ENCODE data around the gene XPO4. TPM values are rescaled to one million over a fixed set of nuclear protein-coding genes. Genes with fewer than 3 reads are reported as not detected.

Gene XPO4
- total RNA-seq, 4 donors from 2014 or later = 11.7 to 25.2 (median 13.3) TPM

DNA sequence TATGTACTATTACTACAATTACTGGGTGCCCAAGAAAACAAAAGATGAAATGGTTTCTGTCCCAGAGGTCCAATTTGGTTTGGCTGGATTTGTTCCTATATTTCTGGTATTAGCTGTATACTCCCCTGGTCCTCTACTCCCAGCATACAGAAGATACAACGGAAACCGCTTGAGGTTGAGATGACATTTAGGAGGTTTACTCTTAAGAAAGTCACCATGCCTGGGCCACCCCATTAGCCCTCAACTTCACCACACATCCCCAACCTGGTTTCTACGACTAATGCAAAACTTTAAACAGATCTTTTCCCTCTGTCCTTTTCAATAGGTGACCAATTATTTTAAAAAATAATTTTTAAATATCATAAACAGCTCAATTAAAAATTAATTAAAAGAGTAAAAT lies 82.8 kb downstream of the XPO4 start:
- intact Hi-C loops (cut with DNase I; ENCODE audit: low total_unique reads) = loop anchor here (10.0 kb wide), 1 partner anchor 105 kb away; no protein-coding TSS in a partner anchor
- in situ Hi-C loops (cut with MboI; ENCODE audit: low pct_ligation_motif_present in 1 of 4, low pct_unique_long_range_greater_than_20kb in 1 of 4, low sequenced_read_pairs in 3 of 4) = loop anchor here in 3 of 4 donors (10.0 to 25.0 kb wide), 4 partner anchors 105 to 632 kb away; partner anchors contain the start of genes GJB2 (in 1 of the 3) and IL17D (in 1 of the 3)
- WGBS, 2 donors (ENCODE audit: low coverage in 1 of 2) = 95 to 100% methylated on average over 3 of the region's 3 CpGs
- Histone ChIP-seq H3K27ac (no peak overlapping the region), H3K27me3 (no peaks in the 10 kb centered on the region), H3K4me3 (no peak overlapping the region), H3K36me3 (no peaks in the 10 kb centered on the region), H3K9me3 (no peaks in the 10 kb centered on the region), H3K4me1 (peaks cover 0 to 4% (median under 1%) of the 10 kb centered on the region in 4 donors)
- DNase-seq = no peak
- no peak for TF ChIP-seq EP300 (IDR thresholded peaks at IDR 0.05; ENCODE audit: low read depth)
- TF ChIP-seq, protein P1, sequence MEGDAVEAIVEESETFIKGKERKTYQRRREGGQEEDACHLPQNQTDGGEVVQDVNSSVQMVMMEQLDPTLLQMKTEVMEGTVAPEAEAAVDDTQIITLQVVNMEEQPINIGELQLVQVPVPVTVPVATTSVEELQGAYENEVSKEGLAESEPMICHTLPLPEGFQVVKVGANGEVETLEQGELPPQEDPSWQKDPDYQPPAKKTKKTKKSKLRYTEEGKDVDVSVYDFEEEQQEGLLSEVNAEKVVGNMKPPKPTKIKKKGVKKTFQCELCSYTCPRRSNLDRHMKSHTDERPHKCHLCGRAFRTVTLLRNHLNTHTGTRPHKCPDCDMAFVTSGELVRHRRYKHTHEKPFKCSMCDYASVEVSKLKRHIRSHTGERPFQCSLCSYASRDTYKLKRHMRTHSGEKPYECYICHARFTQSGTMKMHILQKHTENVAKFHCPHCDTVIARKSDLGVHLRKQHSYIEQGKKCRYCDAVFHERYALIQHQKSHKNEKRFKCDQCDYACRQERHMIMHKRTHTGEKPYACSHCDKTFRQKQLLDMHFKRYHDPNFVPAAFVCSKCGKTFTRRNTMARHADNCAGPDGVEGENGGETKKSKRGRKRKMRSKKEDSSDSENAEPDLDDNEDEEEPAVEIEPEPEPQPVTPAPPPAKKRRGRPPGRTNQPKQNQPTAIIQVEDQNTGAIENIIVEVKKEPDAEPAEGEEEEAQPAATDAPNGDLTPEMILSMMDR (IDR thresholded peaks at IDR 0.05) = no peak
- TF ChIP-seq POLR2AphosphoS5 (IDR thresholded peaks at IDR 0.05) = no peak
- no peak for TF ChIP-seq POLR2A (IDR thresholded peaks at IDR 0.05)

DNA sequence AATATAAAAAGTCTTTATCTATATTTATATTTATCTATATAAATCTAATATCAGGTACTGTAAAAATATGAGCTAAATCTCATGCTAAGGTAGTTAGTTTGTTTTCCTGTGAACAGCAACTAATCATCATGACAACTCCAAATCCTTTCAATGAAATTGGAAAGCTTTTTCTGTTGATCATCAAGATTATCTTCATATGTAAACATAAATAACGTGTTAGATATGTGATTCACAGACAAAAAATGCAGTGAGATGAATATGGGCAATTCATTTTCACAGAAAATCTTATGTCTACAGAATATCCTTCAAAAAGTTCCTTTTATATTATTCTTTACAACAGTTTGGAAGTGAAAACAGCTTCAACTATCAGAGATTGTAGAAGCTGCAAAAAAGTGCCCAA lies 87.1 kb downstream of the XPO4 start:
- Histone ChIP-seq H3K9me3 (no peaks in the 10 kb centered on the region), H3K36me3 (no peaks in the 10 kb centered on the region), H3K4me1 (peaks cover 0 to 16% (median 9%) of the 10 kb centered on the region in 4 donors), H3K27ac (no peak overlapping the region), H3K27me3 (no peaks in the 10 kb centered on the region), H3K4me3 (no peak overlapping the region)
- 68 to 82% methylated on average over 1 of the region's 1 CpG for WGBS, 2 donors (ENCODE audit: low coverage in 1 of 2)
- TF ChIP-seq POLR2A (IDR thresholded peaks at IDR 0.05) = no peak
- no peak for TF ChIP-seq EP300 (IDR thresholded peaks at IDR 0.05; ENCODE audit: low read depth)
- TF ChIP-seq POLR2AphosphoS5 (IDR thresholded peaks at IDR 0.05) = no peak
- TF ChIP-seq, protein P1 (IDR thresholded peaks at IDR 0.05) = no peak
- DNase-seq = no peak
- intact Hi-C loops (cut with DNase I; ENCODE audit: low total_unique reads) (no loop called here), in situ Hi-C loops (cut with MboI; ENCODE audit: low pct_ligation_motif_present in 1 of 4, low pct_unique_long_range_greater_than_20kb in 1 of 4, low sequenced_read_pairs in 3 of 4) (loop anchor here in 2 of 4 donors (25.0 kb wide), 2 partner anchors 103 to 628 kb away; partner anchors contain the start of genes GJB2 (in 1 of the 2) and IL17D (in 1 of the 2))

DNA sequence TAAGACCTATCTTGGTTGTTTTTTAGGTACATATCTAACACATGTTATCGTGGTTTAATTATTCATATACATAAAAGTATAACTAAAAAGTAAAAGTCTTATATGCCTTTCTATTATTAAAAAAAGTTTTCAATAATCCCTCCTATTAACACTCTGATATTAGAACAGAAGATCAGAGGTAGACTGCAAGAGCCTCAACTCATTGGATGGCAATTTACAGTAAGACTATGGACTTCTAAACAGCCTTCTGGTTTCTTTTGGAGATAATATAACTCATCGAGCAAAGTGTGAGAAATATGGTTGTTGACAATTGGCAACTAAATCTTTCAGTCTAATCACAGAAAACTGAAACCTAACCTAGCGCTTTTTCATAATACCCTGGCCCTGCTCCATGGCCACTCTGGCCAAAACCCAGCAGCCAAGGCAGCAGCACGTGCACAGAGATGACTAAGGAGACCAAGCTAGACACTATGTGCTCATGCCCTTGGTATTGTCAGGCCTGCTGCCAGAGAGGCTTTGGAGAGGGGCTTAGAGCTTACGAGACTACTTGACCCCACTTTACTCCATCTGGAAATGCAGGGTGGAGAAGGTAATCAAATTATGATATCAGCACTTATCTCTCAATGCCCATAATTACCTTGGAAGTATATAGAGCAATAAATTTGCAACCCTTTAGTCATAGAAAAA lies 88.2 kb downstream of the XPO4 start:
- H3K27me3 ChIP-seq = no peaks in the 10 kb centered on the region
- intact Hi-C loops (cut with DNase I; ENCODE audit: low total_unique reads) (no loop called here), in situ Hi-C loops (cut with MboI; ENCODE audit: low pct_ligation_motif_present in 1 of 4, low pct_unique_long_range_greater_than_20kb in 1 of 4, low sequenced_read_pairs in 3 of 4) (loop anchor here in 2 of 4 donors (25.0 kb wide), 2 partner anchors 102 to 627 kb away; partner anchors contain the start of genes GJB2 (in 1 of the 2) and IL17D (in 1 of the 2))
- H3K27ac ChIP-seq = peak overlapping the region in 3 of 4 donors; percentile 45 to 63 (median 55)
- no peaks in the 10 kb centered on the region for H3K9me3 ChIP-seq
- TF ChIP-seq EP300 (IDR thresholded peaks at IDR 0.05; ENCODE audit: low read depth) = no peak
- TF ChIP-seq POLR2AphosphoS5 (IDR thresholded peaks at IDR 0.05) = peak; percentile 56 to 74 (median 63)
- H3K4me1 ChIP-seq = peaks cover 0 to 16% (median 9%) of the 10 kb centered on the region in 4 donors
- peak; percentile 60 for DNase-seq
- WGBS, 2 donors (ENCODE audit: low coverage in 1 of 2) = 25 to 55% methylated on average over 3 to 5 of the region's 5 CpGs
- peaks cover 0 to 3% (median 0%) of the 10 kb centered on the region in 4 donors for H3K36me3 ChIP-seq
- no peak overlapping the region for H3K4me3 ChIP-seq

DNA sequence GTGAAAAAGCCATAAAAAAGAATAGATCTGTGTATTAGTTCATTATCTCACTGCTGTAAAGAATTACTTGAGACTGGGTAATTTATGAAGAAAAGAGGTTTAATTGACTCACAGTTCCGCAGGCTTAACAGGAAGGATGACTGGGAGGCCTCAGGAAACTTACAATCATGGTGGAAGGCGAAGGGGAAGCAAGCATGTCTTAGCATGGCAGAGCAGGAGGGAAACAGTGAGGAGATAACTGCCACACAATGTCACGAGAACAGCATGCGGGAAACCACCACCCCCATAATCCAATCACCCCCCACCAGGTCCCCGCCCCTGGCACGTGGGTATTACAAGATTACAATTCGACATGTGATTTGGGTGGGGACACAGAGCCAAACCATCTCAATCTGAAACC lies 89.7 kb downstream of the XPO4 start:
- no peaks in the 10 kb centered on the region for H3K9me3 ChIP-seq
- H3K27ac ChIP-seq = no peak overlapping the region
- H3K4me1 ChIP-seq = peaks cover 0 to 16% (median 9%) of the 10 kb centered on the region in 4 donors
- WGBS, 2 donors (ENCODE audit: low coverage in 1 of 2) = 89 to 94% methylated on average over 7 of the region's 7 CpGs
- TF ChIP-seq POLR2A (IDR thresholded peaks at IDR 0.05) (no peak), EP300 (IDR thresholded peaks at IDR 0.05; ENCODE audit: low read depth) (no peak), POLR2AphosphoS5 (IDR thresholded peaks at IDR 0.05) (no peak)
- TF ChIP-seq, protein P1 (IDR thresholded peaks at IDR 0.05) = no peak
- in situ Hi-C loops (cut with MboI; ENCODE audit: low pct_ligation_motif_present in 1 of 4, low pct_unique_long_range_greater_than_20kb in 1 of 4, low sequenced_read_pairs in 3 of 4) = loop anchor here in 2 of 4 donors (25.0 kb wide), 2 partner anchors 101 to 626 kb away; partner anchors contain the start of genes GJB2 (in 1 of the 2) and IL17D (in 1 of the 2)
- intact Hi-C loops (cut with DNase I; ENCODE audit: low total_unique reads) = no loop called here
- peaks cover 0 to 18% (median 5%) of the 10 kb centered on the region in 4 donors for H3K36me3 ChIP-seq
- no peak overlapping the region for H3K4me3 ChIP-seq
- DNase-seq = no peak
- H3K27me3 ChIP-seq = no peaks in the 10 kb centered on the region
